K562 (cell line): Measurements from ENCODE around the gene MAN1A1. TPM values are rescaled to one million over a fixed set of nuclear protein-coding genes. Genes with fewer than 3 reads are reported as not detected.

Source experiments
- AFF4 ChIP-seq: sonication (generic); formaldehyde crosslinking; IDR thresholded peaks from 2 replicates; pipeline ENCODE4 v1.8.0; 2023; ENCODE audit warnings: mild to moderate bottlenecking, missing genetic modification reagents
- CBFA2T3 ChIP-seq: fragments of 450-650 bp; IDR thresholded peaks from 2 replicates; pipeline ENCODE4 v1.6.1; 2017
- CCNT2 ChIP-seq: IDR thresholded peaks from 2 replicates; pipeline ENCODE4 v1.6.1; 2011; ENCODE audit warnings: borderline replicate concordance, low read depth, mild to moderate bottlenecking, moderate library complexity, mixed read lengths, low read length; ENCODE audit not compliant: insufficient read length; ENCODE audit errors: extremely low read depth
- FOXK1 ChIP-seq: sonication (generic); formaldehyde crosslinking; IDR thresholded peaks from 2 replicates; pipeline ENCODE4 v1.8.0; 2022; ENCODE audit warnings: missing genetic modification reagents, mild to moderate bottlenecking, borderline replicate concordance
- GABPB2 ChIP-seq: fragments of 250-450 bp; sonication (Bioruptor Pico); conservative IDR thresholded peaks from 2 replicates; pipeline ENCODE4 v1.5.1; 2021; ENCODE audit warnings: mild to moderate bottlenecking
- NR2C1 ChIP-seq, 2 experiments: fragments of 450-650 bp; IDR thresholded peaks; 2 replicates each; pipeline ENCODE4 v1.6.1; 2017; ENCODE audit warnings: mild to moderate bottlenecking in 2 of 2, antibody characterized with exemption in 1 of 2, inconsistent platforms in 1 of 2, missing compliant biosample characterization in 1 of 2, missing genetic modification characterization in 1 of 2
- POLR2B ChIP-seq: fragments of 450-650 bp; IDR thresholded peaks from 2 replicates; pipeline ENCODE4 v1.6.1; 2018; ENCODE audit warnings: low read depth; ENCODE audit not compliant: partially characterized antibody
- RERE ChIP-seq: sonication (generic); formaldehyde crosslinking; IDR thresholded peaks from 2 replicates; pipeline ENCODE4 v1.8.0; 2023; ENCODE audit warnings: missing genetic modification reagents, mild to moderate bottlenecking, borderline replicate concordance
- SIX5 ChIP-seq, 2 experiments: IDR thresholded peaks; 2 replicates each; pipeline ENCODE4 v1.6.1; 2011; ENCODE audit warnings: low read length in 2 of 2, borderline replicate concordance in 1 of 2, low read depth in 1 of 2, mild to moderate bottlenecking in 1 of 2, moderate library complexity in 1 of 2; ENCODE audit not compliant: insufficient read depth in 1 of 2
- TAL1 ChIP-seq: fragments of 450-650 bp; IDR thresholded peaks from 2 replicates; pipeline ENCODE4 v1.6.1; 2016; ENCODE audit warnings: mild to moderate bottlenecking
- TEAD4 ChIP-seq, 2 experiments: sonication (generic) in 1 of 2; formaldehyde crosslinking in 1 of 2; IDR thresholded peaks; 2 replicates each; pipeline versions ENCODE4 v1.6.1 to v1.8.0; 2012 to 2022; ENCODE audit warnings: borderline replicate concordance in 1 of 2, inconsistent platforms in 1 of 2, low read length in 1 of 2, mild to moderate bottlenecking in 1 of 2, missing genetic modification reagents in 1 of 2
- ZHX1 ChIP-seq: fragments of 150-350 bp; conservative IDR thresholded peaks from 2 replicates; pipeline ENCODE4 v1.6.1; 2014; ENCODE audit warnings: low read length
- ZNF134 ChIP-seq: fragments of 250-450 bp; sonication (Bioruptor Pico); conservative IDR thresholded peaks from 2 replicates; pipeline ENCODE4 v1.4.0; 2020
- polyA plus RNA-seq, 8 experiments: library from polyadenylated mRNA; depleted of rRNA in 4 of 8; stranded (reverse) in 5 of 8; unstranded in 3 of 8; fragments of >200 nt; fragmentation: Nextera tagmentation in 2 of 8; fragmentation: Illumina TruSeq in 1 of 8; extraction: Ambion mirVana in 2 of 8; extraction: Trizol in 1 of 8; gene quantifications; 2 replicates each; pipeline versions ENCODE4 v1.2.1 to v1.2.3, GENCODE V29; 2011 to 2014; ENCODE audit warnings: inconsistent platforms in 1 of 8, missing spikeins in 1 of 8
- total RNA-seq, 7 experiments: library from RNA; depleted of rRNA in 6 of 7; stranded (reverse); fragments of >200 nt in 6 of 7; fragmentation: Illumina TruSeq in 2 of 7; extraction: Trizol in 2 of 7; gene quantifications; 2 replicates each; pipeline versions ENCODE4 v1.2.1 to v1.2.3, GENCODE V29; 2011 to 2021; ENCODE audit warnings: low replicate concordance in 1 of 7

Gene MAN1A1
- total and polyA plus RNA-seq, 9 of the 15 experiments (the other 6 are each of a cell fraction or from before 2014, with no cell fraction given), result 24.5 to 78.4 (median 59.7) TPM

- TF ChIP-seq TEAD4 (IDR thresholded peaks at IDR 0.05; ENCODE audit: low read length) (peak; percentile 54; the same call in 1 of the 2 replicates), TEAD4 (CRISPR knock-in tag; IDR thresholded peaks at IDR 0.05; ENCODE audit: borderline replicate concordance) (no peak), CCNT2 (no peak), RERE (CRISPR knock-in tag) (no peak), SIX5 (IDR thresholded peaks at IDR 0.05; ENCODE audit: borderline replicate concordance in 1 of 2, insufficient read depth in 1 of 2, low read depth in 1 of 2, low read length in 2 of 2) (no peak), ZNF134 (CRISPR knock-in tag) (no peak), GABPB2 (CRISPR knock-in tag) (no peak), ZHX1 (no peak), POLR2B (no peak), AFF4 (CRISPR knock-in tag) (no peak), CBFA2T3 (peak; percentile 74), NR2C1 (IDR thresholded peaks at IDR 0.05) (peak; percentile 27; the same call in 1 of the 2 replicates), NR2C1 (tag; IDR thresholded peaks at IDR 0.05) (no peak), FOXK1 (no peak), TAL1 (no peak)
Measured at GRCh38 chr6:119147101-119148053, 202.2 kb downstream of the MAN1A1 start (continued).
